PFSK-1 (cell line): ENCODE results near the gene DPM1.

Source experiments
- POLR2AphosphoS5 ChIP-seq: IDR thresholded peaks from 2 replicates; pipeline ENCODE4 v1.6.1; 2012; ENCODE audit warnings: low read depth, mild to moderate bottlenecking, control low read depth, low read length, moderate library complexity
- REST ChIP-seq, 2 experiments: IDR thresholded peaks; 2 replicates each; pipeline versions ENCODE4 v1.6.1 to v1.8.0; 2011 to 2012; ENCODE audit warnings: low read depth in 2 of 2, low read length in 2 of 2, control low read depth in 1 of 2, inconsistent platforms in 1 of 2, mild to moderate bottlenecking in 1 of 2, moderate library complexity in 1 of 2; ENCODE audit not compliant: insufficient read depth in 1 of 2
- SIN3A ChIP-seq: IDR thresholded peaks from 2 replicates; pipeline ENCODE4 v1.6.1; 2012; ENCODE audit warnings: mild to moderate bottlenecking, low read length, moderate library complexity, borderline replicate concordance; ENCODE audit not compliant: insufficient read depth
- TAF1 ChIP-seq: IDR thresholded peaks from 2 replicates; pipeline ENCODE4 v1.6.1; 2012; ENCODE audit warnings: low read length, control low read depth, borderline replicate concordance; ENCODE audit not compliant: insufficient read depth

DNA sequence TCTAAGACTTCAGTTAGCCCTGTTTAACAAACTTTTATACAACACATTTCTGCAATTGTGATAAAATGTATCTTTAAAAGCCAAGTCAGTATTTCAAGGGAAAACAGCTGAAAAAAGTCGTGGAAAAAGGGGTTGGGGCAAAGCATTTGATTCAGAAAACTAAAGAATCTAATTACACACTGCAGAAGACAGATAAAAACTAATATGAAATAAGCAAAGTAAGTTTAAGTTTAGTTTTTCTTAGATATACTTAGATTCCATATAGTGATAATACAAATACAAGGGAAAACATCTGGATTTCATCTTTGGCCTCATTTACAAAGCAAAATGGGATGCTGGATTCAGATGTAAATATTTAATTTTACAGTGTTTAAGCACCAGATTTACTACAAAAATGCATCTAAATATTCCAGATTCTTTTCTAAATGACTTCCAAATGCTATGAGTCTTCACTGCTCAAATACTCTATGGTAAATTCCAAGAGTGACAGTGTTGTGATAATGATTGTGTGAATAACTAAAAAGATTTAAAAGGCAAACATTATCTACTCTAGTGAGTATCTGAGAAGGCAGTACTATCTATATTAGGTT lies 25.5 kb downstream of the DPM1 start:
- no peak for TF ChIP-seq REST (IDR thresholded peaks at IDR 0.05; ENCODE audit: insufficient read depth in 1 of 2, low read depth in 2 of 2, low read length in 2 of 2)
- TF ChIP-seq POLR2AphosphoS5, result no peak
- no peak for TF ChIP-seq TAF1
- TF ChIP-seq SIN3A, result no peak
